Keratinocyte (primary cell): ENCODE measurements around the gene CLEC18A.

Experiments
- CTCF ChIP-seq, 3 experiments: IDR thresholded peaks in 1 of 3; conservative IDR thresholded peaks in 1 of 3; optimal IDR thresholded peaks in 1 of 3; 2 replicates in 2 of 3; 3 replicates in 1 of 3; pipeline versions ENCODE3 to v1.5.1; 2011; ENCODE audit warnings: low read length in 3 of 3, mild to moderate bottlenecking in 3 of 3, moderate library complexity in 2 of 3, control low read depth in 1 of 3, inconsistent platforms in 1 of 3; ENCODE audit not compliant: insufficient read depth in 2 of 3; ENCODE audit errors: extremely low read depth in 1 of 3
- EZH2 ChIP-seq: IDR thresholded peaks from one replicate; pipeline ENCODE4 v1.6.1; 2012; ENCODE audit warnings: inconsistent platforms, mild to moderate bottlenecking, low read length, moderate library complexity

GRCh38 chr16:69935278-69935711 is 15.8 kb upstream of the CLEC18A start:
- TF ChIP-seq EZH2, result no peak
- no peak for TF ChIP-seq CTCF (optimal IDR thresholded peaks at IDR 0.05 in 1 of 3, IDR thresholded peaks at IDR 0.05 in 1 of 3, conservative IDR thresholded peaks at IDR 0.05 in 1 of 3; ENCODE audit: extremely low read depth in 1 of 3, insufficient read depth in 2 of 3, low read length in 3 of 3)
